ENCODE measurements around the gene SHD.

DNA sequence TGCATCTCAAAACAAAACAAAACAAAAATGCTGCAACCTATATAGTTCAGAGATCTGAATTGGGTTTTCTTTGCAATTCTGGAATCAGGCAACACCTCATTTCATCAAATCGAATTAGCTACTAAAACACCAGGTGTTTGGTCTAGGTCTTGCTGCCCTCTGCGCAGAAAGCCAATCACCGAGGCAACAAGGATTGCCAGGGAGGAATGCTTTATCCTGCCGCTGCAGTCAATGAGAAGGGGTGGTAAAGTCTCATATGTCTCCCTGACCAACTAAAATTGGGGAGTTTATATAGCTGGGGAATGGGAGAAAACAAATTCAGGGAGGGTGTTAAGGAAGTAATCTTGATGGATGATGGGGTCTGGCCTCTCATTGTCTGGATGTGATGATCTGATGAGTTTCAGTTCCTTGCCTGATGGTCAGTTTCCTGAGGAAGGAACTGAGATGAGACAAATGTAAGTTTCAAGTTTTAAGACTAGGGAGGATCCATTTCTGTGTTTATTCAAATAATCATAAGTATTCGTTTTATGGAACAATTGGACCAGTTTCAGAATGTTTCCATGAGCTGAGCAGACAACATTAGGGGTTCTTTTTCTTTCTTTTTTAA, 37.1 kb upstream of the SHD start:
- no peak for TF ChIP-seq POLR2A (IDR thresholded peaks at IDR 0.05; ENCODE audit: low read depth, low read length)
- no peak for TF ChIP-seq POLR2AphosphoS5 (IDR thresholded peaks at IDR 0.05; ENCODE audit: low read depth, low read length)
- no peak for TF ChIP-seq POU2F2 (IDR thresholded peaks at IDR 0.05; ENCODE audit: low read depth, low read length)
- TF ChIP-seq SPI1 (IDR thresholded peaks at IDR 0.05; ENCODE audit: low read depth, low read length) = peak; percentile 94
- no peak for TF ChIP-seq TAF1 (IDR thresholded peaks at IDR 0.05; ENCODE audit: low read depth, low read length)
- TF ChIP-seq PAX5 (IDR thresholded peaks at IDR 0.05; ENCODE audit: insufficient read depth, low read length, severe bottlenecking) = no peak

All from GM12891 (cell line).